Omental fat pad (tissue), 4 donors: ENCODE measurements around the gene AHI1. TPM values are rescaled to one million over a fixed set of nuclear protein-coding genes. Genes with fewer than 3 reads are reported as not detected.

ENCODE experiments used
- ATAC-seq: fragments of 150-250 bp; one replicate; pipeline ENCODE4 v1.9.1; 2016; ENCODE audit warnings: mild to moderate bottlenecking, moderate library complexity; ENCODE audit not compliant: low FRiP score
- DNase-seq: peaks from one replicate; pipeline ENCODE4 v3.0.0-alpha.2; 2019; ENCODE audit warnings: low spot score
- total RNA-seq, 4 donors: library from RNA; depleted of rRNA; stranded (reverse); fragments of >200 nt; gene quantifications; one replicate each; pipeline ENCODE4 v1.1.0, GENCODE V29; 2016
- TF ChIP-seq, protein P1 (sequence below), 3 donors: fragments of 450-650 bp; IDR thresholded peaks; one replicate each; pipeline ENCODE4 v1.5.1; 2016 to 2017; ENCODE audit warnings: antibody characterized with exemption in 3 of 3, mild to moderate bottlenecking in 3 of 3, moderate library complexity in 2 of 3

The AHI1 gene
- total RNA-seq, 4 donors from 2014 or later: 26.3 to 59.3 (median 35.7) TPM

DNA sequence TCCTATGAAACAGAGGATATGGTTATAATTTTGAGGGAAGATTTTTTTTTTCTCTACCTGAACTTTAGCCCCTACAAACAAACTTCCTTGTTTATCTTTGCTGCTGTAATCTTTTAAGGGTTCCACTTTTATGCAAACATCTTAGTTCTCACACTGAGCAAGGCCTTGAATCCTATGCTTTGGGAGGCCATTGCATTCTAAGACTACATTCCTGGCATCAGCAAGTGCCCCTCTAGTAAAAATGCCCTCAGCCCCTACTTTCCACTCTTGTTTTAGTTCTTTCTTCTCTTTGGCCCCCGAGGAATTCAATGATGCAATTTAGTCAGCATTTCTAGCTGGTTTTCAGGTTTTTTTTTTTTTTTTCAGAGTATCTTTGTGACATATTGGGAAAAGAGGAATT, 8.1 kb upstream of the AHI1 start:
- no peak for ATAC-seq
- no peak for DNase-seq
- TF ChIP-seq, protein P1, sequence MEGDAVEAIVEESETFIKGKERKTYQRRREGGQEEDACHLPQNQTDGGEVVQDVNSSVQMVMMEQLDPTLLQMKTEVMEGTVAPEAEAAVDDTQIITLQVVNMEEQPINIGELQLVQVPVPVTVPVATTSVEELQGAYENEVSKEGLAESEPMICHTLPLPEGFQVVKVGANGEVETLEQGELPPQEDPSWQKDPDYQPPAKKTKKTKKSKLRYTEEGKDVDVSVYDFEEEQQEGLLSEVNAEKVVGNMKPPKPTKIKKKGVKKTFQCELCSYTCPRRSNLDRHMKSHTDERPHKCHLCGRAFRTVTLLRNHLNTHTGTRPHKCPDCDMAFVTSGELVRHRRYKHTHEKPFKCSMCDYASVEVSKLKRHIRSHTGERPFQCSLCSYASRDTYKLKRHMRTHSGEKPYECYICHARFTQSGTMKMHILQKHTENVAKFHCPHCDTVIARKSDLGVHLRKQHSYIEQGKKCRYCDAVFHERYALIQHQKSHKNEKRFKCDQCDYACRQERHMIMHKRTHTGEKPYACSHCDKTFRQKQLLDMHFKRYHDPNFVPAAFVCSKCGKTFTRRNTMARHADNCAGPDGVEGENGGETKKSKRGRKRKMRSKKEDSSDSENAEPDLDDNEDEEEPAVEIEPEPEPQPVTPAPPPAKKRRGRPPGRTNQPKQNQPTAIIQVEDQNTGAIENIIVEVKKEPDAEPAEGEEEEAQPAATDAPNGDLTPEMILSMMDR (IDR thresholded peaks at IDR 0.05): no peak

DNA sequence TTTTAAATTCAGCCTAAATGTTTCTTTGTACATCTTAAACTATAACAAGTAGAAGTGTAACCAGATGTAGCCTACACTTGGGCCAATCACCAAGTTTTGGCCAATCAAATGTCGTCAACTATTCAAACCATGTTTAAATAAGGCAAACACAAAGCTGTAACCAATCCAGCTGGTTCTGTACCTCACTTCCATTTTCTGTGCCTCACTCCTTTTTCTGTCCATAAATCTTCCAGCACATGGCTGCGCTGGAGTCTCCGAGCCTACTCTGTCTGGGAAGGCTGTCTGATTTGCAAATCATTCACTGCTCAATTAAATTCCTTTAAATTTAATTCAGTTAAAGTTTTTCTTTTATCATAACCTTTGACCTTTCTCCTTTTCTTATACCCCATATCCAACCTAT, 7.7 kb upstream of the AHI1 start:
- ATAC-seq (no peak), DNase-seq (no peak)
- TF ChIP-seq, protein P1 (IDR thresholded peaks at IDR 0.05): no peak

DNA sequence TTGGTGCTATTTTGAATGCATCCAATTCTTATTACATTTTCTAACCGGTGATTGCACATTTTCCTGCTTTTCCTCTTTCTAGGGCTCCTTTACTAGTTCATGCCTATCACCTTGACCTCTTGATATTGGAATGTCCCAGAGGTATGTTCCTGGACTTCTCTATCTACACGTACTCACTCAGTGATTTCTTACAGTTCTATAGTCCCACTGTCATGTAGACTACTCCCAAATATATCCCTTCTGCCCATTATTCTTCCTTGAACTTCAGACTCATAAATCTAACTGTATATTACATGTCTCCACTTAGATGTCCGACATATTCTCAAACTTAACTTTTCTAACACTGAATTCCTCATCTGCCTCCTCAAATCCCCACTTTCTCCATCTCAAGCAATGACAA, 7.2 kb upstream of the AHI1 start:
- TF ChIP-seq, protein P1 (IDR thresholded peaks at IDR 0.05): no peak
- DNase-seq: no peak
- no peak for ATAC-seq

DNA sequence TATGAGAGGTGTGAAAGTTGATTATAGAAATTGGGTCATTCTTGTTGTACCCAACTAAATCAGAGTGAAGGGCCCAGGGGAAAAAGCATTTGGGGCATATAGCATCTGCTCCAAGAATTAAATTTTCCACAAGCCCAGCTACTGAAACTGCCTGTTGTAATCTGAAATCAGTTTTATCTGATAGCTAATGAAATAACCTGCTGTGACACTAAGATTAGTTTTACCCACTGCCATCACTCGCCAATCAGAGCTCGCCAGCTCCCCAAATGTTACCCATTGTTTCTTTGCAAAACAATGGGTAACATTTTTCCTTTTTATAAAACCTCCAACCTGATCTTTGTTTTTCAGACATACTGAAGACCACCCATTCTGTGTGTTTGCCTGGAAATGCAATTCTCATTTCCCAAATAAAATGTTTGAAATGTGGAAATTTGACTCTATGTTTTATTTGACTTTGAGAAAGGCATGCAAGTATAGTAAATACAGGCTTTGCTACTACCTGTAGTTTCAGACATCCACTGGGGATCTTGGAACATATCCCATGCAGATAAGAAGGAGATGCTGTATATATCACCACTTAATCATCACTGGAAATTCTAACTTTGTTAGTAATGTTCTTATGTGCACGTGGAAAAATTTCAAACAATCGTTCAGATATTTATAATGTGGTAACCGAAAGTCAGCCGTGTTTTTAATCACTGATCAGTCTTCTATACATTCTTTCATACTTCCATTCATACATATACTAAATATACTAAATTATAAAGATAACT, 6.3 kb upstream of the AHI1 start:
- ATAC-seq (no peak), DNase-seq (no peak)
- TF ChIP-seq, protein P1 (IDR thresholded peaks at IDR 0.05): no peak

DNA sequence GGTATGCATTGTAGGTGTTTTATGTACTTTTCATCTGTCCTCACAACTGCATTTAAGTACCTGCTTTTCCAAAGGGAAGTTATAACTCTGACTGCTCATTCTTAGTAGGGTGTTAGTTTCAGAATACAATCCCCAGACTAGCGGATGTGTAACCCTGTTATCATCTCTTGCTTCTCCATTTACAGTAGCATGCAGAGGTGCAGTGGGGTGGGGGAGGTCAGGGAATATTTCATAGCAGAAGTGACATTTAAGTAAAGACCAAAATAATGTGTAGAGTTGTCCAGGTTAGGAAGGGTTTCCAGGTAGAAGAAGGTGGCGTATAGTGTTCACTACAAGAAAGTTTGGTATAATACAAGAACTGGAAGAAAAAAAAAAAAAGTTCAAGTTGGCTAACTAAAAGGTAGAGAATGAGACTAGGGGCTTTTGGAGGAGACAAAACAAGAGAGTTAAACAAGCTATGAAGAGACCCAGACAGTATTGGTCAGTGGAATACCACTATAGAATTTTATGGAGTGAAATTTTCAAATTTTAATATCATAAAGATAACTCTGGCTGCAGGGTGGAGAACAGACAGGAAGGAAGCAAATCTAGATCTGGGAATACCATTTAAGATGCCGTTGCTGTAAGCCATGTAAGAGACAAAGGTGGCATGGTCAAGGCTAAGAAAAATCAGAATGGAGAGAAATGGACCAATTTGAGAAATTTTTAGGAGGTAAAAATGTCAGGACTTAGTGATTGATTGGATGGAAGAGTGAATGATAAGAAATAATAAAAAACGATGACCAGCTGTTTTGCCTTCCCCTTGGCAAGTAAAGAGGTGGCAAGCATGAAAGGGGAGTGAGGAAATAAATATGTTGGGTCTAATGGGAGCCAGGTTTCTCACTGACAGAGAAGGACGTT, 2.2 kb upstream of the AHI1 start:
- DNase-seq (no peak), ATAC-seq (no peak)
- TF ChIP-seq, protein P1 (IDR thresholded peaks at IDR 0.05): no peak

DNA sequence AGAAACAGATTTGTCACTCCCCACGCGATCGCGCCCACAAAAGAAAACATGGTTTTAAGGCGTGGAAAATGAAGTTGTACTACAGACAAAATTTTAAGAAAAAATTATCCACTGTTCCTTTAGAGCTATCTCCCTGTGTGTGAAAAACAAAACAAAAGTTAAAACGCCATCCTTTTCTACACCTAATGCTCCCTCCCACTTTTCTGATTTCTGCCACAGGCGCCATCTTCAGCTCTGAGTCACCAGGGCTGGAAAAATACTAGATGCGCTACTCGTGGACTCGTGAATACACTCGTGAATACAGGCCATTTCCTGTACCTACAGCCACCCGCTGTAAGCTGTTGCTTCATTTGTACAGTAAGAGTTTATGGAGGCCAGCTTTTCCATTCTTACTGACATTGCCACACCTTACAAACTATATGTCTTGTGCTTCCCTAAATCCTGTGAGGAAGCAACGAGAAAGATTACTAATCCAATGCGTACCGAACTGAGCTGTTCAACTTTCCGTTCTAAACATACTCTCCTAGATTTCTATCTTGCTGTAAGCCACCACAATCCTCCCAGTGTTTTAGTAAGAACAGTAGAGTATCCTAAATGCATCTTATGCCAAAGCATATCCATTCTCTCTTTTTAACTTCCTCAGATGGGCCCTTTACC, 773 bp upstream of the AHI1 start:
- peak; percentile 62 for DNase-seq
- TF ChIP-seq, protein P1 (IDR thresholded peaks at IDR 0.05): no peak
- peak; percentile 87 for ATAC-seq
